Limb (tissue), 2 donors: Measurements from ENCODE around the gene EIF4E.
"Not testable (repeated sequence)": the region's sequence is repeated elsewhere in the genome, so short reads cannot be mapped to it uniquely, and the experiment has no call there.

Experiments
- DNase-seq, 2 donors: peaks; one replicate each; pipeline ENCODE4 v3.0.0-alpha.2; 2016; ENCODE audit errors: extremely low spot score in 2 of 2

Gene EIF4E, protein sequence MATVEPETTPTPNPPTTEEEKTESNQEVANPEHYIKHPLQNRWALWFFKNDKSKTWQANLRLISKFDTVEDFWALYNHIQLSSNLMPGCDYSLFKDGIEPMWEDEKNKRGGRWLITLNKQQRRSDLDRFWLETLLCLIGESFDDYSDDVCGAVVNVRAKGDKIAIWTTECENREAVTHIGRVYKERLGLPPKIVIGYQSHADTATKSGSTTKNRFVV

DNA sequence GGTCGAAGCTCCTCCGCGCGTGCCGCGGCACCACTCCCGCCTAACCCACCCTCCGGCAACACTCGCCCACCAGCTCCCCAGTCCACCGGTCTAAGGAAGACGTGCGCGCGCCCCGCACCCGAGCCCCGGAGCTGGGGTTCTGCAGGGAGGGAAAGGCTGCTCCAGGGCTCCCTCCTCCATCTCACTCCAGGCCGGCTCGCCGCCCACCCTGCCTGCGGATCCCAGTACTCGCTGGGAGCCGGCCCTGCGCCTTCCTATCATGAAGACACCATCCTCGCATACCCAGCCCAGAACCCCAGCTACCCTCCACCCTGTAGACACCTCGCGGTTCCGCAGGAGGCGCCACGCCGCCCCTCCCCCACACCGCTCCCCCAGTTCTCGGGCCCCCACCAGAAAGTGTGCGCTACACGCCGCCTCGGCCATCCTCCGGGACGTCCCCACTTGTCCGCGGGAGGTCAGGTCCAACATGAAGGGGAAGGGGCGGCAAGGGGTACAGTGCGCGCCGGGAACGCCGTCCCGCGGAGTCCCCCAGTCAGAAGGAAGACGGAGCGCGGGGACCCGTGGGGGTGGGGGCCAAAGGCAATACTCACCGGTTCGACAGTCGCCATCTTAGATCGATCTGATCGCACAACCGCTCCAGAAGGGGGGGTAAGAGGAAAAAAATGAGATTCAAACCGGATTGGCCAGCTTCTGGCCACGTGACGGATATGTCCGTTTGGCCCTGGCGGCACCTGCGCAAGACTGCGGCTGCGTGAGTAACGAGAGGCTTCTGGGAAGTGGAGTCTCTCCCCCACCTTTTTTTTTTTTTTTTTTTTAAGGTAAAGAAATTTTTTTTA, at the start of gene EIF4E:
TSS of gene EIF4E (minus strand) at position 629 of the 836 bp plus-strand sequence. CDS start at position 608, 21 bp downstream.
- DNase-seq: peak; percentile 93 to 98

DNA sequence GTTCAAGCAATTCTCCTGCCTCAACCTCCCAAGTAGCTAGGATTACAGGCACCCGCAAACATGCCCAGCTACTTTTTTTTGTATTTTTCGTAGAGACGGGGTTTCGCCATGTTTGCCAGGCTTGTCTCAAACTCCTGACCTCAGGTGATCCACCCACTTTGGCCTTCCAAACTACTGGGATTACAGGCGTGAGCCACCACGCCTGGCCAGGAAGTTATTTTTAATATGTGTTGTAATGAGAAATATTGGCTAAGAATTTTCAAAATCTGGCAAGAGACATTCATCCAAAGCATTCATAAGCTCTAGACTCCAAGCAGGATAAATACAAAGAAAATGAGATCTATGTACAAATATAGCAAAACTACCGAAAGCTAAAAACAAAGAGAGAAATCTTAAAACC, 48.6 kb upstream of the EIF4E start:
- no peak for DNase-seq

DNA sequence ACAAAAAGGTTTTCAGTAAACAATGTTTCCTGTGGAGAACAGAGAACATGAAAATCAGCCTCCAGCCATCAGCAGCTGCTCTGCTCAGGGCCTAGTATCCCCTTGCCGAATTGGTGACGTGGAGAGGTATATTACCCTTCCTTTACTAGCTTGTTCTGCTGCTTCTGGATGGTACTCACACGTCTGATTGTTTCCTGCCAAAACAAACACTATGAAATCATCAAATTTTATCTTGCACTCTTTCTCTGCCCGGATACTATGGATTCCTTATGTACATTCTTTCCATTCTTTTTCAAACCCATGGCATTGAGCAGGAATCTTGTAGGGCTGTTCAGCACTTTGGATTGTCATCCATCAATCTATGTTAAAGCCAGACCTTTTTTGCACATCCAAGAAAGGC, 47.8 kb upstream of the EIF4E start:
- DNase-seq: no peak

DNA sequence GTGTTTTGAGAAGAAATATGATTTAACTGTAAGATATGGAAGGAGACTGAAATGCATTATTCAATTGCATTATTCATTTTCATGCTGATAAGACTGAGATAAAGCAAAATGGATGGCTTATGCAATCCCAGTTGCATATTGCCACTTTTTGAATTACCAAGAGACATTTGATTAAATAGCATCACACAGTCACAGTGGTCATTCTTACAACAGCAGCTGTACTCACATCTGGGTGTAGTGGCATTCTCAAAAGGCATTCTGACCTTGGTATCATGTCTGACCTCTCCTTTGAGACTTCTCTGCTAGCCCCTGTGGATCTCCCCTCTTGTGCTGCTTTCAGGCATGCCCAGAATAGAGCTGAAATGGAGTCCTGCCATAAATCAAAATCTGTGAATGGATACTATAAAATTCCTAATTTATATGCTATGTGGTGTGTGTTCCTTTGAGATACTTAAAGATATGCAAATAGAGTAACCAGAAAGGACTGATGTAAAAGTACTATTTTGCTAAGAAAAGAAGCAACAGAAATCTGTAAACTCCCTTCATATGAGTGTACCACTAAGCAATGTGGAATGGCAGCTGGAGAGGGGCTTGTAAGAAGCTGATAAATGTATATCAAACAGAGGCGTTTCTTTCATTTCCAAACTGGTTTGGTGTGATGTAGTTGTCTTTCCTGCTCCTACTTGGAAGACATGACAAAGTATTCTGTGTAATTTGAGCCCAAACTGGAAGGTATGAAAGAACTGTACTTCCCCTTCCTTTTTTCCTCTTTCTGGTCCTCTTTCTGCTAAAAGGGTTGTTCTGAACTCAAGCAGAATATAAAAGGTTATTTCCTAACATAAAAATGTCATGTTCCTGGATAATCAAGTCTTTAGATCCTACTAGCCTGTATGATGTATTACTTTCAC, 41.2 kb upstream of the EIF4E start:
- DNase-seq: no peak

DNA sequence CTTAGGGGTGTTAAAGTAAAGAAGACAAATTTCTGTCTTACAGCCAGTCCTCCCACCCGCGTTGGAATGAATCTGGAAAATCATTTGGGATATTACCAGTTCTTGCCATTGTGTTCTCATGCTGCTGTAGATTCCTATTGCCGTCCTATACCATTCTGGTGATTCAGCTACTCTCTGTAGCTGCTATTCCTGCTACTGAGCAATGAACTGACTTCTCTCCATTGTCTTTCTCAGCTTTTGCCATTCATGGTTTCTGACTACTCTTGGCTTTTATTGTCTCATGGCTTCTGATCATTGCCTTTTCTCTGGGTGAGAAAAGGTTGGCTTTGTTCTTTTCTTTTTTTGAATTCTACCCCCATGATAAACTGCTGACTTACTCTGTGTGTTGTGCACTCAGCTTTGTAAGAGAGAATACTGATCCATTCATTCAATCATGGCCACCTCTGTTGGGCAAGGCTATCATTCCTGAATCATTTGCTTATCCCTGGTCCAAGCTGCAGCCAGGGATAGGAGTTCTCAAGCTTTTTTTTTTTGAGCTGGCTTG, 38.9 kb upstream of the EIF4E start:
- DNase-seq: no peak

DNA sequence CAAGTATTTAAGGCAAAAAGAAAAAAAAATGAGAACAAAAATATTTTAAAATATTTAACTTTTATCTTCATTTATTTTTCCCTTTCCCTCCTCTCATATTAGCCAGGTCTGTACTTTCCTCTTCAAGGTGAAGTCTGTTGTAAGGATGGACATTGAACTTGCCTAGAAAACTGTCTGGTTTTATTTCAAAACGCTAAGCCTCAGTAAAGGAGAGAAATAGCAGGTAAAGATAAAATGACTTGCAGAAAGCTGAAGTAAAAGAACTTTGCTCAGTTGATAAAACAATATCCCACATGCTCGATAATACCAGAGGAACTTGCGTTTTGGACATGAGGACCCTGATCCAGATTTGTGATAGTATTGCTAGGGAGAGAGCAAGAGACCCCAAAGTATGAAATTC, 38.0 kb upstream of the EIF4E start:
- no peak for DNase-seq

DNA sequence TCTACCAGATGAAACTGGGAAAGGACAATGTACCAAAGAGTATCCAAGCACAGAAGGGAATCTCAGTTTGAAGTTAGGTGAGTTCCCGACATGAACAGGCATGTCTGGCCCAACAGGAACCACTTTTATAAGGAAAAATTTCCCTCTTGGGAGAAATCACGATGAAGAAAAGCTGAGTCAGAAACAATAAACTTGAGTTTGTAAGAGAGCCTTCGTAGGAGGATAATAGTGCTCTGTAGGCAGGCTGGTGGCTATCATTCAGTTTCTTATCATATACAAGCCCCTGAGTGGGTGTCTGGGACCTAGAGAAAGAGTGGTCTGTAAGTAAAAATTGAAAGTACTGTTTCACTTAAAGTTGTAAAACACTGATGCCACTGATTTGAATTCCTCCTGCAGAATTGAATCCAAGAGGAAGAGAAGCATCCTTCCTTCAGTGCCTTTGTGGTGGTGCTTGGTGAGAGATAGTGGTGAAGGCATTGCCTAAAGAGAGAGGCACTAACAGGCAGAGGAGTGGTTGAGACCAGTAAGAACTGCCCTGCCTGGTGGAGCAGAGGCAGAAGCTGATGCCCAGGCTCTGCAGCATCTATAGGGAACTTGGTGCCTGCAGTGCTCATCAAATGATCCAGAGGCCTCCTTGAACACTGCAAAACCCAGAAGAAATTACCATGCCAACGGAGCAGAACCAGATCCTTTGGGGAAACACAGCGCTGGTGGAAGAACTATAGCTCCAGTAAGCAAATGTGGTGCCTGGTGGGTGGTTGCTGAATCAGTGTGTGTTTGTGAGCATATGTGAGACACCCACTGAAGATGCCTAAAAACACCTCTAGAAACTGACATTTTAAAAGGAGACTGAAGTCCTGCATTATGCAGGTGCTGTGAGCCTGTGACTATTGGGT, 34.9 kb upstream of the EIF4E start:
- no peak for DNase-seq

DNA sequence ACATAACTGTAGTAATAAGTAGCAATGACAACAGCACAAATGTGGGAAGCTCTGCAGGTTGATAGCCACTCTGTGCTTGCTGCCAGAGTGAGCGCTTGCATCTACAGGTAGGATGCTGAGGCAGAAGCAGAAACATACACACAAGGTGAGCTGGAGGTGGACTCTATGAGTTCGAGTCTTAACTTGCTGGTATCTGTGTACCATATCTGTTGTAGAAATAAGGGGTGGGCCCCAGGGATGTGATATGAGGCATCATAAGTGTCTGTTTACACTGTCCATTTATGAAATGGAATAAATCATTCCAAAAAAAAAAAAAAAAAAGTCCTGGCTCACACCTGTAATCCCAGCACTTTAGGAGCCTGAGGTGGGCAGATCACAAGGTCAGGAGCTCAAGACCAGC, 32.8 kb upstream of the EIF4E start:
- no peak for DNase-seq

DNA sequence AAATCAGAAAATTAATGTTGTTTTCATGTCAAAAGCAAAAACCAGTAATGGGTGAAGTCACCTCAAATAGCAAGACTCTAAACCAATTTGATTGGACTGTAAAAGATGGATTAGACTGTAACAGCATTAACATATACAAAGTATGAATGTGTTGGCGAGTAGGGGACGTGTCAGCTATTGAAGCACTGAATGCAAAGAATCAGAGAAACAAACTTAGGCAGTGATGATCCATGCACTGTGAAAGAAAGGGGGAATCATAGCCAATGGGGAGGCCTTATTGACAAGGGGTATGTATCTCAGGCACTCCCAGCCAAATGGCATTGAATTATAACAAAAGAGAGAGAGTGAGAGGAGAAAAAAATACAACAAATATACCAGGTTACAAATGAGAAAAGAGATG, 30.5 kb upstream of the EIF4E start:
- no peak for DNase-seq

DNA sequence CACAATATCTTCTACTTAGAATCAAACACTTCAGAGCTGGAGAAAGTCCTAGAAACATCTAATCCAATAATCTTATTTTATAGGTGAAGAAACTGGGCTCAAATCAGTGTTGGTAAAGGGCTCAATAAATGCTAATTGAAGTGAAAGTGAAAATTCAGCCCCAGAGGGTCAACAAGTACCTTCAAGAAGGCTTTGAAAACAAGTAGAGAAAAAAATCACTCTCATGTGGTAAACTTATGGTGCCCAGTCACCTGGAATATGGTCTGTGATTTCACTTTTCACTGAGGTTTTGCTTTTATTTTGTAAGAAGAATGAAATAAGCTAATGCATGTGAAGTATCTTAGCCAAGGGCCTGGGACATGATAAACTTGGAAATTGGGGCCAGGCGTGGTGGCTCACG, 29.1 kb upstream of the EIF4E start:
- DNase-seq: no peak

DNA sequence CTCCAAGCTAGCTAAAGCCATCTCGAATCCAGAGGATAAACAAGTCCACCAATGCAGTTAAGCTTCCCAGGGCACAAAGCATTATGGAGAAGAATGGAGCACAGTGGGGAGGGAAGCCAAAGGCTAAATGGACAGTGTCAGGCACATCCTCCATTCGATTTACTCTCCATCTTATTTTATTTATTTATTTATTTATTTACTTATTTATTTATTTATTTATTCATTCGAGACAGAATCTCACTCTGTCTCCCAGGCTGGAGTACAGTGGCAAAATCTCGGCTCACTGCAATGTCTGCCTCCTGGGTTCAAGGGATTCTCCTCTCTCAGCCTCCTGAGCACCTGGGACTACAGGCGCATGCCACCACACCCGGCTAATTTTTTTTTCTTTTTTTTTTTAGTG, 26.3 kb upstream of the EIF4E start:
- no peak for DNase-seq

DNA sequence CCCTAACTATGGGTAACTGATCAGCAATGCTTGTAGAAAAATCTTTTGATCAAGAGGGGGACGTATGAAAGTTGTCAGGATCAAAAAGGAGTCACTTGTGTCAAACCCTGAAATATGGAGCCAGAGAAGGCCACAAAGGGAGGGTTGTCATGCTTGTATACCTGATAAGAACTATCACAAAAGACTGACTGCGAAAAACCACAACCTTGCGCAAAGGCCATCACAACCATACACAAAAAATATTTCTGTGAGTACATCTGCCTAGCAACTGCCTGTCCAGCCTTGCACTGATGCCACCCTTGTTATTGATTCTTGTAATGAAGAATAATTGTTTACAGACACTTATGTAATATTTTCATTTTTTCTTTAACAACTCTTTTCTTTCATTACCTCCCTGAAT, 22.8 kb upstream of the EIF4E start:
- no peak for DNase-seq

DNA sequence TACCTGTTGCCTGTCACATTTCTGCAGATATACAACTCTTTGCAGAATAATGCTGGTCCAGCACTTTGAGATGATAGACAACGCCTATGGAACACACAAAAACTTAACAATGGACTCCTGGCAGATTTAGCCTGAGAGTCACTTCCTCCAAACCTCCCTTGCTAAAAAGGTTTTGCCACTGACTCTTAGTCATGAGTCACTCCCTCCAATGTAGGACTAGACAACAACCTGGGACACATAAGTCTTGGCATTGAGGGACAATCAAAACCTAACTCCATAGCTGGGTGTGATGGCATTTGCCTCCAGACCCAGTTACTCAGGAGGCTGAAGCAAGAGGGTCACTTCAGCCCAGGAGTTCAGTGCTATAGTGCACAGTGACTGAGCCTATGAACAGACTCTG, 22.0 kb upstream of the EIF4E start:
- no peak for DNase-seq

DNA sequence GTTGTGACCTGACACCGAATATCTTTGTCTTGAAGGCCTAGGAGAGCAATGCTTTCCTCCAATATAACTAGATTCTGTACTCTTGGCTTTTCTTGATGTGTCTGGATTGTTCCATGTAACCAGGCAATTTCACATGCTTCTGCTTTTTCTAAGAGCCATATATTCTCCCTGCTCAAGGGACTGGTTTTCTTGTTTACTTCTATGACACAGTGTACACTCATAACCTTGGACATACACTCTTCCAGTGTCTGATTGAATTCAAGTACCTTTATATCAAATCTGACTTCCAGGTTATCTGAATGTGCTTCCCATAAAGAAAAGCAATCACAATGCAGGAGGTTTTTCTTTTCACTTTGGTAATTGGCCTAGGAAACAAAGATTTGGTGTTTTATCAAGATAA, 17.4 kb upstream of the EIF4E start:
- no peak for DNase-seq

DNA sequence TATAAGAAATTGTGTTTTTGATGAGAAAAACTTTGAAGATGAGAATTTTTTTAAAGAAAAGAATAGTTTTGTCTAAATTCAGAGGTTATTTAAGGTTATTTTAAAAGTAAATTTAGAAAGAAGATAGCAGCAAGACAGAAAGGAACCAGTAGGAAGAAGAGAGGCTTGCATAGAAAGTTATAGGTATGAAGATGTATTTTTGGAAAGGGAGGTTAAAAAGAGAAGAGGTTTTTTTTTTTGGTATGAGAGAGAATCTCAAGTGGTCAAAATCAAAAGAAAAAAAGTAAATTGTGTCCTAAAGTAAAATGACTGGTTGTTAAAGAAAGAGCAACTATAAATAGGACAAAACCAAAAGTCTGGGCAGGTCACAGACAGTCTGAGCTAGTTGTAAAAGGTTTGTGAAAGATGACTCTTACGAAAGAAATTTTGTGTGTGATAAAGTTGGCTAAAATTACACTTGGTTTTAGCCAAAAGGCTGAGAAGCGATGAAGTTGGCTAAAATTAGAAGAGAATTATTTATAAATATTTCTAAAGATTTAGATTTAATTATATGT, 16.4 kb upstream of the EIF4E start:
- DNase-seq: no peak

DNA sequence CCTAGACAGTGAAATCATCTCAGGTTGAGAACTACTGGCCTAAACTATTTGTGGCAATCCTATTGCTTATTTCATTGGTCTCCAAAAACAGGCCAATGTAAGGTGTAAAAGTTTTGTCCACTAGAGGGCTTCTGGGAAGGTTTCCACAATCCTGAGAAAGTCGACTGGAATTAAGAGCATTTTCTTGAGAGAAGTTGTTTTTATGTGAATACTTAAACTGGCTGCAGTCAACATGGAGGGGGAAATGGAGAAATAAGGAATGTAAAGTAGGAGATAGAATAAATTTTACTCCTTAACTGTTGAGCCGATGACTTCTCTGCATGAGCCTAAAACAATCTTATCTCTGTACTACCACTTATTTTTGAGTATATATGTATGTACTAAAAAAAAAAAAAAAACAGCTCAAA, 11.0 kb upstream of the EIF4E start:
- DNase-seq: peak in 1 of 2 donors; percentile 67

DNA sequence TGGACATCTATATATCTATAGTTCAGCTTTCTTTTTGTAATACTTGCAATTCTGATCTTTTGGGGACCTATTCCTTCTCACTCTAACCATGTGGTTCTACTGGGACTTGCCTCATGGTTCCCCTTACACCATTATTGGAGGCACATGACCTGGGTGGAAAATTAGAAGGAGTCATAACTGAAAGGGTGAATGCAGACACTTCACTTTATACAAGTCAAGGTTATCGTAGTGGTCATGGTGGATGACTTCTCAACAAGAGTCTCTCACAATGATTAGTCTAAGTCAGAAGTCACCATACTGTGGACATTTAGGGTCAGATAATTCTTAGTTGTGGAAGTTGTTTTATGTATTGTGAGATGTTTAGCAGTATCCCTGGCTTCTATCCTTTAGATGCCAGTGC, 10.5 kb upstream of the EIF4E start:
- no peak for DNase-seq

DNA sequence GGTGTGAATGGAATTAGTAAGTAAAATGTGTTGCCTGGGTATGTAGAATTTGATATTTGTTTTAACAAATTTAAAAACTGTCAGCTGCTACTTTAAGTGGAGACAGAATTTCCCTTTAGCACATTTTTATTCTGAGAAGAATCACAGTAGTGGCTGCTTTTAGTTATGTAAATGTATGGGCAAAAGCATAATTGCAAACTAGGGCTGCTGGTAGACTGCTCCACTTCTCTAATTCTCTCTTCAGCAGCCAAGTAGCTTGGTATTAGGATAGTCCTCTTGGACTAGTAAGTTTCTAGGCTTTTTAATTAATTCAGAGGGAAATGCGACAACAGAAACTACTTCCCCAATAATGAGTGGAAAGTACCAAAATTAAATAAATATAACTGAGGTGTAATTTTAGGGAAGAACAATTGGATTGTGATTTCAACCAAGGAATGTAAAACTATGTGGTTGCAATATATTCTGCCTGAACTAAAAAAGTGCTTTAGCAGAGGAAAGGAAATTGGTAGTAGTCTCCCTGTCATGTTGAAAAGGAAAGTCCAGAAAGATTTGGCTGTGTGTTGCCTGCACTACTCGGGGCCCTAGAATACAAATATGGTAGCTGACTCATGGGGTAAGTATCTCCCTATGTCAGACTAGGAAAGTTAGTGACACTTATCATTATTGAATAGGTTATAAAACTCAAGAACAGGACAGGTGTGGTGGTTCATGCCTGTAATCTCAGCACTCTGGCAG, 9.2 kb upstream of the EIF4E start:
- DNase-seq: no peak

DNA sequence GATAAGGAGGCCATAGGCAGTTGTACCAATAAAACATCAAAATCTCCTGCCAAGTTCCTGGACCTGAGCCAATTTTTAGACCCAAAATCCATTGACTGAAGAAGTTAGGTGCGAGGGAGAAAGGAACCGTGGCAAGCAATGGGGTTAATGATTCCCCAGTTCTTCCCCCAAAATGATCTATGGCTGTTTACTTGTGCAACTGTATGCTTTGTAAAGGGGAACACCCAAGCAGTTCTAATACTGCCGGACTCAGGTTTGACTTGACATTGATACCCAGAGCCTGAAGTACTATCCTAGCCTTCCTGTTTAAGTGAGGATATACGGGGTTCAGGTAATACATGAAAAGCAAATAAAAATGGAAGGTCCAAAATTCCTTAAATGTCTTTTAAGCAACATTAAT, 6.7 kb upstream of the EIF4E start:
- DNase-seq: no peak

DNA sequence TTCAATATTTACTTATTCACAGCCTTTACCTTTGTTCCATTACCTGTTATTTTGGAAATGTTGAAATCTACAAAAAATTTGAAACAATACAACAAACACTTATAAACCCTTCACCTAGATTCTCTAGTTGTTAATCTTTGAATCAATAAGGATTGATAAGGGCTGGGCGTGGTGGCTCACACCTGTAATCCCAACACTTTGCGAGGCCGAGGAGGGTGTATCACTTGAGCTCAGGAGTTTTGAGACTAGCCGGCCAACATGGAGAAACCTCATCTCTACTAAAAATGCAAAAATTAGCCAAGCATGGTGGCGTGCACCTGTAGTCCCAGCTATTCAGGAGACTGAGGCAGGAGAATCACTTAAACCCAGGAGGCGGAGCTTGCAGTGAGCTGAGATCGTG, 5.9 kb upstream of the EIF4E start:
- not testable (repeated sequence) for DNase-seq
